Lung microvascular endothelial cell (primary cell): Measurements from ENCODE around the gene MAPK8. TPM values are rescaled to one million over a fixed set of nuclear protein-coding genes. Genes with fewer than 3 reads are reported as not detected.

Experiments used
- DNase-seq, 2 donors: peaks; one replicate each; pipeline versions ENCODE4 v3.0.0 to v3.0.0-alpha.2; 2010; ENCODE audit warnings: low read depth in 2 of 2
- total RNA-seq: library from RNA; depleted of rRNA; stranded (reverse); fragments of >200 nt; gene quantifications from 2 replicates; pipeline ENCODE4 v1.2.1, GENCODE V29; 2014

Gene MAPK8
- total RNA-seq, 1 donor from 2014 or later = 37.3 TPM

DNA sequence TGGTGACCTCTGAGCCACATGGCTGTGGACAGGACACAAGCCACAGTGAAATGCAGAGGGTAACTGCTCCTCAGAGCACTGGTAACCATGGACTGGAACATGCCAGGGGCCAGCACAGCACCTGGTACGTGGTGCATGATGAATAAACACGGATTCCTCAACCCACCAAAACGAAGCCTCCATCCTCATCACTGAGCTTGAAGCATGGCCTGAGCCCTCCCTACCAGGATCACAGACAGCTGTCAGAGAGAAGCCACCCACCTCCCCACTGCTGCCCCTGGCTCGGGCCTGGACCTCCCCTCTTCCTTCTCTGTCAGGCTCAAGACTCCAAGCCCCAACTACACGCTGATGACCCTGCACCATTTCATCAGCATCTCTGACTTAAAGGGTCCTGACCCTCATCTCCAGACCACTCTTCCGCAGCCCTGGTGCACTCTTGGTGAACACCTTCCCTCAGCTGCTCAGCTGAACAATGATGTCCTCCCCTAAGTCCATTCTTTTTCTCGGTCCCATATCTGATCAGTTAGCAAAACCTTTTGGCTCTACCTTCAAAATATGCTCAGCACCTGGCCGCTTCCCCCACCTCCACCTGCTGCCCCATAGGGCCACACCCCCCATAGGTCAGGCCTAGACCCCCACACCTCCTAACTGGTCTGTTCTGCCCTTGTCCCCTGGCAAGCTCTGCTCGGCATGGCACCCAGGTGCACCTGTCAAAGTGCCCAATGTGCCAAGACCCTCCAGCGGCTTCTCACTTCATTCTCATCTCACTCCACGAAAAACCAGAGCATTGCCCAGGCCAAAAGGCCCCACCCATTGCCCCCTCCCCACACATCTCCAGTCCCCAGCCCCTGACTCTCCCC, 141.1 kb downstream of the MAPK8 start:
- DNase-seq = peak in 1 of 2 donors; percentile 0

DNA sequence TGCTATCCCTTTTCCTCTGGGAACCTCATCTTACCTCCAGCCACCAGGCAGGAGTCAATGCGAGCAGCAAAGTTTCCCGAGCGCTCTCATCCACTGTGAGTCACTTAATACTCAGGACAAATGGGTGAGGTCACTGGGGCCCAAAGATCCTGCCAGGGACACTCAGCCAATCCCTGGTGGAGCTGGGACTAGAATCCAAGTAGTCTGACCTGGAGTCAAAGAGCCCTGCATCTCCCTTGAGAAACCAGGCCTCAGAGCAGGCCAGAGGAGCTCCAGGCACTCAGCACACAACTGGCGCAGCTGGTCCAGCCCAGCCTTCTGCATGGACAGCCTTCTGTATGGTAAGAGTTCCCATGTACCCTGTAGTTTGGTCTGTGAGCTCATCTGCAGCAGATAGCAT, 142.3 kb downstream of the MAPK8 start:
- peak in 1 of 2 donors; percentile 73 for DNase-seq

DNA sequence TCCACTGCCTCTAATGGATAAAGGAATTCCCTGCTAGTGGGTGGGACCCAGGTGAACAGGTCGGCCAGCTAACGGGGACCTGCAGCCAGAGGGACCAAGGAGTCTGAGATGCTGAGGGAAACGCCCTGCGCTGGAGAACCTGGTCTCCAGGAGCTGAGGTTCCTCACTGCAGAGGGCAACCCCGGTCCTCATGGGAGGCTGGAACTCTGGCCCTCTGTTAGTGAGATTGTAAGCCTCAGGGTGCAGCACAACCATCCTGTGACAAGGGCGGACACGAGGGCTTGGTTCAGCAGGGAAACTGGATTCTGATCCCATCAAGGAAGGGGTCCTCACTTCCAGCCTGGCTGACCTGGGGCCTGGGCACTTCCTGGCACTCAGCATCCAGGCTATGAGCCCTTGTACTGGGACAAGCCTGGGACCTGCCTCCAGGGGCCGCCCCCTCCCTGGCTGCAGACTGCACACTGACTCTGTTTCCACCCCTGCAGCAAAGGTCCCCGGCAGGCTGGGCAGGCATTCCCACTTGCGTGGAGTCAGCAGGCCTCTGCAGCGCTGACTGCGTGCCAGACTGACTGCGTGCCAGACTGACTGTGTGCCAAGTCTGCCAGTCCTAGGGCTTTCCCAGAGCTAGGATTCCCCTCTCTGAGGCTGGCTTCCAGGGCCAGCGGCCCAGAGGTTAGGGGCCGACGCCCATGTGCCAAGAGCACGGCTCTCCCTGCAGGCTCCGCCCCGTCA, 143.2 kb downstream of the MAPK8 start:
- peak in 1 of 2 donors; percentile 0 for DNase-seq

DNA sequence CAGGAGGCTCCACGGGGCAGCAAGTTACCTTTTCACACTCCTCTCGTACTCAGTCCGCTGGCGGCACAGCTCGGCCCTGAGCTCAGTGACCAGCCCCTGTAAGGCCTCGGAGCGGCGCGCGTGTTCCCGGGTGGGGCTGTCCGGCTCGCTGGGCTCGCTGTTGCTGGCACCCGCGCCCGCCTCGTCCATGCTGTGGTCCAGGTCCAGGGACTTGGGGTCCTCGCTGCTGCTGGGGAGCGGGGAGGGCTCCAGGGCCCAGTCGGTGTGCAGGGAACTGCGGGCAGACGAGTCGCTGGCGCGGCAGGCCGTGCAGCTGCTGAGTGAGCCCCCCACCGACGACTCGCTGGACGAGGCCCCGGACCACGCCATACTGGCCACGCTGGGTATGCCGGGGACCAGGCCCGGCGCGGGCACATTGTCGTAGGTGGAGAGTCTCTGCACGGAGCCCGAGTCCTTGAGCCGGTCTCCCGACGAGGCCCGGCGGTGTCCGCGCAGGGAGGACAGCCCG, 143.8 kb downstream of the MAPK8 start:
- no peak for DNase-seq

DNA sequence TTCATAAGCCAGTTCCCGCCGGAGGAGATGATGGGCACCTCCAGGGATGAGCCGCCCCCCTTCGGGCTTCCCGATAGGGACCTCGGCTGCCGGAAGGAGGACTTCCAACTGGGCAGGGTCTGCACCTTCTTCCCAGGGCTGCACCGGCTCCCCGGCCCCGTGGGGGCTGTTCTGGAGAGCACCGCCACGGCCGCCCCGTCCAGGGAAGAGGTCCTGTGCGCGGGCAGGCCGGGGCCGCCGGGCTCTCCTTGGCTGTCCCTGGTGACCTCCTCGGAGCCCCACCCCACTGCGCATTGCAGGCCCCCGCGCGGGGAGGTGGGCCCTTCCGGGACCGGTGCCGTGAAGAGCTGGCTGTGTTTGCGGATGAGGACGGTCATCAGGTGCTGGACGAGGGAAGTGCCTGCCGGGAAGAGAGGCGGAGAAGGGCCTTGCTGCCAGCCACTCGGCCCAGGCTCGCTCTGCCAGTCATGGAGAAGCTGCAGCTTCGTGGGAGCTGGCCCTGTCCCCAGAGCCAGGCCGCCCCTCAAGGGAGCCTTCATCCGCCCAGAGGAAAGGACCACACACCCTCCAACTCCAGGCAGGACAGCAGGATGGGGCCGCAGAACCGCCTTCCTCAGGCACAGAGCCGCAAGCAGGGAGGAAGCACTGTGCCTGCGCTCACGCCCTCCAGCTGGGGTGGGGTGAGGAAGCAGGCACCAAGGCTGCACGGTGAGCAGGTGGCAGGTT, 144.4 kb downstream of the MAPK8 start:
- DNase-seq = no peak

DNA sequence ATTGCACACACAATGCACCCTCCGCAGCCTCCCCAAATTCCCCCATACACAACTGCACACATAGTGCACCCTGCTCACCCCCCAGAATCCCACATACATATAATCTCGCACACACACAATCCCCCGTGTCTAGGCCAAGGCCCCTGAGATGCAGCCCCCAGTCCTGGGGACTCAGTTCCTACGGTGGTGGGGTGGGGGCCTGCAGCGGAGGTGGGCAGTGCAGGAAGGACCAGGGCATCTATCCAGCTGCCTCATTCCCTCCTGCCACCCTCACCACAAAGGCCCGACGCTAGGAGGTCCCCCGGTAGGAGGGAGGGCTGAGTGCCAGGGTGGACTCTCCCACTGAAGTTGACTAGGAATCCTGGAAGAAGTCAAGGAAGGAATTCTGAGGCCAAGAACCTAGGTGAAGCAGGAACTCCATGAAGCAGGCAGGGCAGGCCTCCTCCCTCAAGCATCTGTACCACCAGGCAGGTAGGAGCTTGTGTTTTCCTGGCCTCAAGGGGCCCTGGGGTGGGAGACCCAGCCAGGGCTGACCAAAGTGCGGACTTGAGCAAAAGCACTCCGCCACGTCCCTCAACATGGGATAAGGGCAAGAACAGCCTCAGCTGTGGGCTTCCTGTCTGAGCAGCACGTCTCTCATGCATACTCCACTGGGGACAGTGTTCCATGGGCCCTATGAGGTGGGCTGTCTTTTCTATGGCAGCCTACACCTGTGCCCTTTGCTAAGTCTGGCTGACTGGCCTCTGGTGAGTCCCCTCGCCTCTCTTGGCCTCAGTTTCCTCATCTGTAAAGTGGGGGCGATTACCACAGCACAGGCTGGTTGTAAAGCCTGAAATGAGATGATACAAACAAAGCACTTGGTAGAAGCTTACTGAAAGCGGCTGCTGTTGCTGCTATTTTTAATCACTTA, 145.7 kb downstream of the MAPK8 start:
- no peak for DNase-seq

DNA sequence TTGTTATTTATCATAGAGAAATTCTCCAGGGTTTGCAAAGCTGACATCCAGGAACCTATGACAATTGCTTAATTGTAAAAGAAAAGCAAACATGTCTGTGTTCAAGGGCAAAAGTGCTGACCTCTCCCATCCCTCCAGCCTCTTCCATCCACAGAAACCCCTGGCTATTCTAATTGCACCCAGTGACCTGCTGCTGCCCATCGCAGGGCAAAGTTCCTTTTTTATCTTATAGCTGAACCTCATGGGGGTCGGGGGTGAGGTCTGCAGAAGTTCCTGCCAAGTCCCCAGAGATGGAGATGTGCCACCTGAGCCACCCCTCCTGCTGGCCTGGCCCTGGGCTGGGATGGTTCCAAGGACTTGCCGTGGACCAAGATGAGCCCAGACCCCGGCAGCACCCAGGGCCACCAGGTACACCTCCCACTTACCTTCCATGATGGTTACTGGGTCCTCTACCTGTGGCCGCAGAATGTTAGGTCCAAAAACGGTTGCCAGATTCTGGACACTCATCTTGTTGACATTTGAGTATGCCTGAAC, 146.5 kb downstream of the MAPK8 start:
- DNase-seq = no peak

DNA sequence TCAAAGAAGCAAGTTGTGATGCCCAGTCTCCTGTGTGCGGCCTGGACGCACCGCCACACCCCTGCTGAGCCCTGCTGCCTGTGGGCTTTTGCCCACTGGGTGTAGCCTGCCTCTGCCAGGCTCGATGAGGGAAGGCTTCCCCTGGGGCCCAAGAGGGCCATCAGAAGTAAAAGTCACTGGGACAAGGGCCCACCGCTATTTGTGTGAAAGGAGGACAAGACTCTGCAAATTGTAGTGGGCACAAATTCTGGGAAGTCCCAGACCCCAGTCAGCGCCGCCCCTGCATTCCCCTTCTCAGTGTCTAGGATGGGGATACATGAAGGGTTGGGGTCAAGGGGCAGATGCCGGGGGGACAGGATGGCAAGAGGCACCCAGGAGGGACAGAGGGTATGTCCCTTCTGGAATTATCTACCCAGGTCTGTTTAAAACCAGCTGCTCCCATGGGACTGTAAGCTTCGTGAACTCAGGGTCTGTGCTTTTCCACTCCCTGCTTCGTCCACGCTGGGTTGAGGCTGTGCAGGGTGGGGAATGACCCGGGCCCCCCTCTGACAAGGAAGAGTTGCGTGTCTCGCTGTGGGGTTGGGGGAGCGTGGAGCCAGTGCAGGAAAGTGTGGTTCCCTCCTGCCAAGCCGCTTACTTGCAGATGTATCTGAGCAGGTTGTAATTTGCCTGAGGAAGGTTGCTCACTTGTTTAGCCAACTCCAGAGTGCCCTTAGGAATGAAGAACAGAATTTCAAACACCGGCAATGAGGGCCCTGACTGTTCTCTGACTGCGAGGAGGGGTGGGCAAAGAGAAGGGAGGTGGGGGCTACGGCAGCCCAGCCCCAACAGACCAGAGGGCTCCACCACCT, 147.2 kb downstream of the MAPK8 start:
- no peak for DNase-seq

DNA sequence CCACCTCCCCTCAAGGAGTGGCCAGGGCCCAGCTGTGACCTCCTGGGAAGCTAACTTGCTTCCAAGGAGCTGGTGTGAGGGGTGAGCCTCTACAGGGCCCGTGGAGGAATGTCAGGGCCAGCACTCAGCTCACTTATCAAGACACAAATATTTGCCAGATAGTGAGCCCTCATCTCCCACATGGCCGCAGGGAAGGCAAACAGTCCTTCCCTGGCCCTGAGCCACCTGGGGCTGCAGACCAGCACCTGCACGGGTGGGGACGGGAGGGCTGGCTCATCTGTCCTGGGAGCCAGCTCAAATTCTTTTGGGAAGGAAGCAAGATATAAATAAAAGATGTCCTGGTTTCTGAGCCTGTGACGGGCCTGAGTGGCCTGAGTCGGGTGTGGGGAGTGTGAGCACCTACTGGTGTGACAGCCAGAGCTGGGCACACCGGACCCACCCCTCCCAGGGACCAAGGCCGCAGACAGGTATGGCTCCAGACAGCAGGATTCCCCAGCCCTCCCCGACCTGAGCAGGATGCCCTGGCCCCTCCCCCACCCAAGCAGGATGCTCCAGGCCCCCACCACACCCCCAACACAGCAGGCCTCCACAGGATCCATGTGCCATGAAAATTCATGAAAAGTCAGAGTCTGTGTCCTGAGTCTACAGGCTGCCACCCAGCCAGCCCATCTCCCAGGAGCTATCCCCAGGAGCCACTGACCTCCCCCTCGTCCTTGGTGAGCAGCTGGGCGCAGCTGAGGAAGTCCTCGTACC, 148.0 kb downstream of the MAPK8 start:
- no peak for DNase-seq

DNA sequence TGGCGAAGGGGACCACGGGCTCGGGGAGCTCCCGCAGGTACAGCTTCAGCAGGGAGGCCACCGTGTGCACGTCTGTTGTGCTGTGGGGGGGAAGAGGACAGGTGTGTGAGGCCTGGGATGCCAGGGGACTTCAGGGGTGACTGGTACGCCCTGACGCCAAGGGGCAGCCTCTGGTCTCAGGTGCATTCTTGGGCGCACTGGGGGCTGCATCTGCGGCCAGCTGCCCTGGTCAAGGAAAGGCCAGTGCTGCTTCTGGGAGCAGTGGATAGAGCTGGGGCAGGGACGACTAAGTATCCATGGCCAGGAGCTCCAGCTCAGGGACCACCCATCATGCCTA, 148.5 kb downstream of the MAPK8 start:
- DNase-seq = no peak

DNA sequence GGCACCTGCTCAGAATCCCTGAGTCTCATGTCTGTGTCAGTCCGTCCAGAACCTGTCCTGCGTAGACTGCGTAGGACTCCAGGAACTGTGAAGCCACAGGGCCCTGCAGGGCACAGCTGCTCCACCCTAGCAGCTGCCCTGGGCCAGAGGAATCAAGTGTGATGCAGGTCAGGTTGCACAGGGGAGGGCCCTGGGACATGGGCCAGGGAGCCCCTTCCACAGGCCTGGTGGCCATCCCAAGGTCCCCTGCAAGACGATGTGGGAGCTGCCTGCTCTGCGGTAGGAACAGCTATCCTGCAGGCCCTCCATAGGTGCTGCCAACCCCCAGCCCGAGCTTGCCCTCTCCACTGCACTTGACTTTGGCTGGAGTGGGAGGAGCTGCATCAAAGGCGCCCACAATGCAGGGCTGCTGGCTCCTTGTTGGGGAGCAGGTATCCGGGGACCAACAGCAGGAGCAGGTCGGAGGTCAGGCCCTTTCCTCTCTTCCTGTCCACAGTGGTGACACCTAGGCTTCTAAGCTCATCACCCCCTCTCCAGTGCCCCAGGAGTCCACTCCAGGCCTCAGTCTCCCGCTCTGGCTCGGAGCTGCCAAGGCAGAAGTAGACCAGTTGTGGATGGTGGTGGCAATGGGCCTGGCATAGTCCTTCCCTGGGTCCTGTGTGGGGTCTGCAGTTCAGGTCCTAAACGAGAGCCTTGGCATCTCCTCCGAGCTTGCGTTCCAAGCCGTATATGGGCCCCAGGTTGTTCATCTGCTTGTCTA, 149.1 kb downstream of the MAPK8 start:
- no peak for DNase-seq

DNA sequence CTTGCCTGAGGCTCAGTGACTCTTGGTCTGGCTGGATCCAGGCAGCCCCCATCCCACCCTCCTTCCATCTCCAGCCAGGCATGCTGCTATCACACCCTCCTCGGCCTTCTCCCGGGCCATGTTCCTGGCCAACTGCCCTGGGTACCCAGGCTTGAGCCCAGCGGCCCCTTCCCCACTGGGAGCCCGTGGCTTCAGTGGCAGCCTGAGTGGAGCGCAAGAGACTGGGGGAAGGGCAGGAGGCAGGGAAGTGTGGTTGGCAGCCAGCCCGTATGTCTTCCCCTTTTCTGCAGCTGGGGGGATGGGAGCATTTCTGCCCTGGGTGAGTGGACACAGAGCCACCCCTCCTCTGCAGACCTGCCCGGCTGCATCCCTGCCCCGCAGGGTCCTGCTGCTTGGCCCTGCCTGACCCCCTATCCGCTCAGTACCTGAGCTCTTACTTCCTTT, 149.9 kb downstream of the MAPK8 start:
- DNase-seq = peak; percentile 57 to 62

DNA sequence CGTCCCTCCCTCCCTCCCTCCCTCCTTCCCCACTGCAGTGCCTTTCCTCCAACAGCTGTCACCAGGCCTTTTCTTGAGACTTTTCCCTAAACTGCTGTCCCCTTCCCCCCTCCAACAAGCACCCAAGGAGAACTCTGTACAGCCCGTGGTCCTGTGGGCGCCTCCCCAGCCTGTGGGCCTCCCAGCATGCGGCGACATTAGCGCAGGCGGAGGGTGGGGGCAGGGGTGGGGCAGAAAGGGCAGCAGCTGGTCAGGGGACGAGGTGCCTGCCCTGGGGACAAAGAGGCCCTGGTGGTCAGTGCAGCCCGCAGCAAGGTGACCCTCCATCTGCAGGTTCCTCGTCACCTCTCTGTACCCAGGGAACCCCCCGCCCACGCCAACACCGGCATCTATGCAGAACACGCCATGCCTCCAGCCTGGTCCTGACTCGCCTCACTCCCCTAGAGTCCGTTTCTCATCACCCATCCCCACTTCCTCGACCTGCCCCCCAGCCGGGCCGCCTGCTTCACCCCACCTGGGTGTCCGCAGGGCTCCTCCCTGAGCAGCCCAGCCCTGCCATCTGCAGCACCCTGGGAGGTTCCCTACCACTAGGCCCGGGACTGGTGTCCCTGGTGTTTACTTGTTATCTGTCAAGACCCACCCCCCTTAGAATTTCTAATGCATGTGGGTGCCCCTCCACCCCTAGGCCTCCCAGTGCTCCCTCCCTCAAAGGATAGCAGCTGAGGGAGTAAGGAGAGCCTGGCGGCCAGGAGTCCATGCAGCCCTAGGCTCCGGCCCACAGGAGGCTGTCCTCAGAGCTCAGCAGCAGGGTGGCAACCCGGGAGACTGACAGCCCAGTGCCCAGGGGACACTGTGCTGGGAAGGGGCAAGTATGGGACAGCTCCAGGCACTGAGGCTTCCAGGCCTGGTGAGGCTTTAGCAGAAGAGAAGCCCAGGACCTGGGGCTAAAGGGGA, 150.6 kb downstream of the MAPK8 start:
- DNase-seq = no peak

DNA sequence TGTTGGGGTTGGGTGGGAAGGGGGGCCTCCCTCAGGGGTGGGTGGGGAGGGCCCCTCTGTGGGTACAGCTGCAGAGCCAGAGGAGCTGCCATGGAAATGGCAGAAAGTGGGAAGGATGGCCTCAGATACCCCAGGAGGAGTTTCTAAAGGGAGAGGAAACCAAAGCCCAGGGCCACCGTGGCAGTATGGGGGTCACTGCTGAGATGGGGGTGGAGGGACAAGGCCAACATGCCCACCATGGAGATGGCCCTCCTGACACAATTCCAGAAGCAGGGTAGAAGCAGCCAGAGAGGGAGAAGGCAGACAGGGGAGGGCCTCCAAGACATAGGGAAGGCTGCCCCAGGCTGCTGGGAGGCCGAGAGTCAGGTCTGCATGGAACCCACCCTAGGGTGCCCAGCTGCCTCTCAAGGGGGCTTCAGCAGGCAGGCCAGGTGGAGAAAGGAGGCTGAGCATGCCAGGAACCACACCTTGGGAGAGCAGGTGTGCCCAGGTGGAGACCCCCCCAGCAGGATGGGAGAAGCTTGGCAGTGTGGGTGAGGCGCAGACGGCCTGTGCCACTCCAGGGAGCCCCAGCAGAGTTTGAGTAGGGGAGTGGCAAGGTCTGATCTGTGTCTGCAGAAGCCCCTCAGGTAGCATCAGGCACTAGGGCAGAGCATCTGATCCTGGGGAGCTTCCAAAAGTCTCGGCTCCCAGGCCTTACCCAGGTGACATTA, 151.6 kb downstream of the MAPK8 start:
- DNase-seq = no peak

DNA sequence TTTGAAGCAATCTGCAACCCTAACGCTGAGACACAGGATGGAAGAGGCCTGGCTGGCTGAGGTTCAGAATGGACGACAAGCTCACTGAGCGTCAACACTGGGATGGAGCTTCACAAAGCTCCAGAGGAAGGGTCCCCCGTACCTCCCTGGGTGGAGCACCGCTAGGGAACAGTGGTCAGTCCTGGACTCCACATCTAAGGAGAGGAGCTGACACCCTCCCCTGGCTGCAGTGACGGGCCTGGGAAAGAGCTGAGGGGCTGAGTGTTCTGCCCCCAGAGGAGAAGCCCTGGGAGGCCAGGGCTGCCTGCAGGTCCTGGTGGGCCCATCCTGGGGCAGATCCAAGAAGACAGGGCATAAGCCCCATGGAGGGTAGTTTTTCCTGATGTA, 152.2 kb downstream of the MAPK8 start:
- DNase-seq = no peak
